ENCODE data around the gene RAVER1.

DNA sequence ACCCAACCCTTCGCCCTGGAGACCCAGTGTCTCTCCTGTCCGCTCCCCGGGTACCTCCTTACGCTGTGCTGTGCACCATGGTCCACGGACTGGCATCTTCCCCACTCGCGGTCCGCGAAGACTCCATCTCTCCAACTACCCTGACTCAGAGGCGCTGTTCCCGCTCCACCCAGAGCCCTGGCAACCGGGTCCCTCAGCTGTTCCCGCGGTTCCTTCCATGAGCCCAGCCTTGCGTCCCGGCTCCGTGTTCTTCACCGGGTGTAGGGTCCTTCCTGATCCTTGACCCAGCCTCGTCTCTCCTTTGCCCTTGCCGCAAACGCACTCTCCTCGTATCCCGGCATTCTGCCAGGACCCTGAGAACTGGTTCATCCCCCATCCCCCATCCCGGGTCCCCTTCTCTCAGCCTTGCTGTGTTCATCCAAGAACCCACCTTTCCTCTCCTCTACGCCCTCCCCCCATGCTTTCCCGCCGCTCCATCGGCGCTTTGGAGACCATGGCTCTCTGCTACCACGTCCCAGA lies 42.9 kb downstream of the RAVER1 start:
- TF ChIP-seq CTCF (conservative IDR thresholded peaks at IDR 0.05 in 1 of 2, IDR thresholded peaks at IDR 0.05 in 1 of 2; ENCODE audit: low read depth in 1 of 2, low read length in 2 of 2) (no peak), EZH2 (IDR thresholded peaks at IDR 0.05; ENCODE audit: low read length, missing control alignments) (peak; percentile 80)
